HCT116 (cell line): ENCODE measurements around the gene PRELP. TPM values are rescaled to one million over a fixed set of nuclear protein-coding genes. Genes with fewer than 3 reads are reported as not detected.

Experiments
- ATAC-seq: fragments of 200-7000 bp; cut with Tn5 transposase; 2 replicates; pipeline ENCODE4 v1.9.1; 2020; ENCODE audit warnings: mild to moderate bottlenecking, moderate library complexity
- BruUV-seq: library from RNA; stranded (reverse); fragments of 400-500 nt; replicated peaks from 2 replicates; lab custom pipeline; 2021; lab: Mats Ljungman, UMichigan
- CTCF ChIA-PET: fragments of 300-600 bp; sonication (Branson Sonifier 250); formaldehyde crosslinking; loops from one replicate; lab custom pipeline; 2021; ENCODE audit warnings: antibody characterized with exemption; lab: Charles Lee
- POLR2A ChIA-PET: fragments of 300-600, 350-600 bp; sonication (Branson Sonifier 250); formaldehyde crosslinking; loops from one replicate; lab custom pipeline; 2021; ENCODE audit warnings: antibody characterized with exemption; lab: Charles Lee
- RAD21 ChIA-PET, 2 experiments: fragments of 300-600 bp; sonication (Branson Sonifier 250); formaldehyde crosslinking; loops; one replicate each; lab custom pipeline; 2023; ENCODE audit warnings: low total read pairs in 2 of 2; ENCODE audit not compliant: uncharacterized antibody in 2 of 2, unreplicated experiment in 2 of 2, low non-redundant PET in 1 of 2; lab: Charles Lee
- DNase-seq: peaks from one replicate; pipeline ENCODE4 v3.0.0-alpha.2; 2010; ENCODE audit warnings: low read depth, low spot score
- H2AFZ ChIP-seq: fragments of 200-600 bp; shearing (Covaris generic), sonication (generic); 2 replicates; pipeline ENCODE4 v1.6.1; 2017; ENCODE audit warnings: low read depth, mixed run types, mixed read lengths, antibody characterized with exemption, low read length; ENCODE audit not compliant: poor library complexity, severe bottlenecking
- H3K27ac ChIP-seq: 2 replicates; pipeline ENCODE4 v1.5.1; 2012; ENCODE audit warnings: low read depth, low read length
- H3K27me3 ChIP-seq: fragments of 200-600 bp; sonication (generic); 2 replicates; pipeline ENCODE4 v1.6.1; 2016; ENCODE audit warnings: mixed run types, low read length, mixed read lengths; ENCODE audit not compliant: insufficient read depth
- H3K36me3 ChIP-seq, 2 experiments: fragments of 200-500 bp in 1 of 2; fragments of 200-600 bp in 1 of 2; sonication (Bioruptor generic) in 1 of 2; sonication (generic) in 1 of 2; 2 replicates each; pipeline versions ENCODE4 v1.5.1 to v1.6.1; 2014 to 2016; ENCODE audit warnings: low read length in 2 of 2, inconsistent platforms in 1 of 2, mixed read lengths in 1 of 2, mixed run types in 1 of 2; ENCODE audit not compliant: insufficient read depth in 2 of 2, control insufficient read depth in 1 of 2
- H3K4me1 ChIP-seq, 2 experiments: fragments of 200-600 bp in 1 of 2; sonication (generic) in 1 of 2; 2 replicates each; pipeline versions ENCODE4 v1.5.1 to v1.6.1; 2012 to 2017; ENCODE audit warnings: low read length in 2 of 2, inconsistent platforms in 1 of 2, mild to moderate bottlenecking in 1 of 2, mixed read lengths in 1 of 2, mixed run types in 1 of 2, moderate library complexity in 1 of 2; ENCODE audit not compliant: insufficient read depth in 2 of 2, control insufficient read depth in 1 of 2
- H3K4me2 ChIP-seq: fragments of 200-600 bp; sonication (generic); 2 replicates; pipeline ENCODE4 v1.6.1; 2017; ENCODE audit warnings: mixed run types, low read length, mixed read lengths
- H3K4me3 ChIP-seq, 2 experiments: fragments of 200-600 bp in 1 of 2; sonication (generic) in 1 of 2; replicated peaks in 1 of 2; 2 replicates each; pipeline ENCODE4 v1.5.1; 2011 to 2016; ENCODE audit warnings: low read length in 2 of 2, control low read depth in 1 of 2, low read depth in 1 of 2, mild to moderate bottlenecking in 1 of 2, mixed read lengths in 1 of 2, mixed run types in 1 of 2
- H3K79me2 ChIP-seq: fragments of 200-600 bp; sonication (generic); 2 replicates; pipeline ENCODE4 v1.6.1; 2017; ENCODE audit warnings: mild to moderate bottlenecking, mixed run types, low read length, moderate library complexity, mixed read lengths; ENCODE audit not compliant: insufficient read depth
- H3K9ac ChIP-seq: fragments of 200-600 bp; sonication (generic); 2 replicates; pipeline ENCODE4 v1.6.1; 2016; ENCODE audit warnings: low read length, mixed read lengths
- H3K9me2 ChIP-seq: fragments of 200-600 bp; sonication (generic), shearing (Covaris generic); 2 replicates; pipeline ENCODE4 v1.6.1; 2017; ENCODE audit warnings: mixed run types, mild to moderate bottlenecking, moderate library complexity; ENCODE audit not compliant: insufficient read depth
- H3K9me3 ChIP-seq, 2 experiments: fragments of 200-500 bp in 1 of 2; fragments of 200-600 bp in 1 of 2; sonication (Bioruptor generic) in 1 of 2; sonication (generic) in 1 of 2; 2 replicates each; pipeline ENCODE4 v1.6.1; 2014 to 2017; ENCODE audit warnings: low read length in 2 of 2, mixed read lengths in 2 of 2, inconsistent platforms in 1 of 2, low read depth in 1 of 2, mild to moderate bottlenecking in 1 of 2, mixed run types in 1 of 2, moderate library complexity in 1 of 2; ENCODE audit not compliant: control insufficient read depth in 1 of 2, insufficient read depth in 1 of 2
- H4K20me1 ChIP-seq: fragments of 200-600 bp; sonication (generic), shearing (Covaris generic); 2 replicates; pipeline ENCODE4 v1.6.1; 2017; ENCODE audit warnings: mixed run types, mild to moderate bottlenecking, moderate library complexity; ENCODE audit not compliant: insufficient read depth
- CEBPB ChIP-seq: IDR thresholded peaks from 2 replicates; pipeline ENCODE4 v1.6.1; 2012; ENCODE audit warnings: low read depth
- CTCF ChIP-seq, 3 experiments: fragments of 200-600 bp in 1 of 3; sonication (generic) in 1 of 3; IDR thresholded peaks in 2 of 3; conservative IDR thresholded peaks in 1 of 3; 2 replicates each; pipeline ENCODE4 v1.5.1; 2012 to 2017; ENCODE audit warnings: low read depth in 2 of 3, low read length in 2 of 3, antibody characterized with exemption in 1 of 3, borderline replicate concordance in 1 of 3, control low read depth in 1 of 3, mild to moderate bottlenecking in 1 of 3, mixed read lengths in 1 of 3, mixed run types in 1 of 3, moderate library complexity in 1 of 3; ENCODE audit not compliant: insufficient read depth in 1 of 3
- EGR1 ChIP-seq: IDR thresholded peaks from 2 replicates; pipeline ENCODE4 v1.6.1; 2012; ENCODE audit warnings: low read depth
- EZH2 ChIP-seq: fragments of 200-600 bp; sonication (generic); IDR thresholded peaks from 2 replicates; pipeline ENCODE4 v1.6.1; 2017; ENCODE audit warnings: antibody characterized with exemption, mixed run types
- EZH2phosphoT487 ChIP-seq: fragments of 200-600 bp; IDR thresholded peaks from 2 replicates; pipeline ENCODE4 v1.6.1; 2018; ENCODE audit warnings: antibody characterized with exemption, borderline replicate concordance
- MAX ChIP-seq: IDR thresholded peaks from 2 replicates; pipeline ENCODE4 v1.6.1; 2012
- RAD21 ChIP-seq: IDR thresholded peaks from 2 replicates; pipeline ENCODE4 v1.6.1; 2012; ENCODE audit warnings: low read depth, mild to moderate bottlenecking
- REST ChIP-seq: IDR thresholded peaks from 2 replicates; pipeline ENCODE4 v1.6.1; 2012; ENCODE audit warnings: low read depth
- SIN3A ChIP-seq: IDR thresholded peaks from 2 replicates; pipeline ENCODE4 v1.6.1; 2012; ENCODE audit warnings: low read depth
- SP1 ChIP-seq: IDR thresholded peaks from 2 replicates; pipeline ENCODE4 v1.6.1; 2012; ENCODE audit warnings: low read depth
- SRF ChIP-seq: IDR thresholded peaks from 2 replicates; pipeline ENCODE4 v1.6.1; 2012; ENCODE audit warnings: low read depth
- YY1 ChIP-seq: IDR thresholded peaks from 2 replicates; pipeline ENCODE4 v1.6.1; 2011; ENCODE audit warnings: low read length, low read depth, moderate library complexity, mild to moderate bottlenecking; ENCODE audit not compliant: insufficient replicate concordance; ENCODE audit errors: extremely low read depth
- ZFX ChIP-seq: fragments of 450-650 bp; IDR thresholded peaks from 2 replicates; pipeline ENCODE4 v1.6.1; 2017
- intact Hi-C: fragments of 100-400 bp; cut with micrococcal nuclease; formaldehyde crosslinking; loops from 2 replicates; pipeline ENCODE4 v1.10.0; 2022
- total RNA-seq: library from RNA; stranded (reverse); gene quantifications from one replicate; pipeline ENCODE4 v1.2.1, GENCODE V29; 2021; ENCODE audit not compliant: unreplicated experiment
- TF ChIP-seq, protein P1 (sequence below): IDR thresholded peaks from 2 replicates; pipeline ENCODE4 v1.6.1; 2012

The PRELP gene
- total RNA-seq, 1 experiment from 2014 or later, result 0.10 TPM

- ChIA-PET POLR2A (no interaction called here), RAD21 (no interaction called here), CTCF (interaction anchor here (0.8 kb wide), 1 partner anchor 9 kb away, joined by 3 read pairs; no protein-coding TSS in a partner anchor)
- Histone ChIP-seq H3K27ac (no peak overlapping the region), H3K79me2 (no peaks in the 10 kb centered on the region), H3K9ac (no peak overlapping the region), H3K4me3 (no peak overlapping the region), H3K27me3 (peaks cover 19% of the 10 kb centered on the region), H4K20me1 (no peaks in the 10 kb centered on the region), H3K4me1 (peaks cover 13 to 19% of the 10 kb centered on the region in 2 experiments), H3K9me2 (no peaks in the 10 kb centered on the region), H2AFZ (no peak overlapping the region), H3K9me3 (no peaks in the 10 kb centered on the region), H3K4me2 (no peak overlapping the region), H3K36me3 (no peaks in the 10 kb centered on the region)
- DNase-seq, result no peak
- BruUV-seq, result no TSS peak
- no peak for ATAC-seq
- TF ChIP-seq CEBPB, result no peak
- no peak for TF ChIP-seq RAD21
- no peak for TF ChIP-seq MAX
- TF ChIP-seq SIN3A, result no peak
- TF ChIP-seq ZFX, result no peak
- no peak for TF ChIP-seq EZH2phosphoT487
- no peak for TF ChIP-seq SP1
- TF ChIP-seq SRF, result no peak
- TF ChIP-seq, protein P1, sequence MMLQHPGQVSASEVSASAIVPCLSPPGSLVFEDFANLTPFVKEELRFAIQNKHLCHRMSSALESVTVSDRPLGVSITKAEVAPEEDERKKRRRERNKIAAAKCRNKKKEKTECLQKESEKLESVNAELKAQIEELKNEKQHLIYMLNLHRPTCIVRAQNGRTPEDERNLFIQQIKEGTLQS, result no peak
- no peak for TF ChIP-seq REST
- TF ChIP-seq EZH2, result no peak
- TF ChIP-seq CTCF (IDR thresholded peaks at IDR 0.05 in 2 of 3, conservative IDR thresholded peaks at IDR 0.05 in 1 of 3; ENCODE audit: borderline replicate concordance in 1 of 3, insufficient read depth in 1 of 3, low read depth in 2 of 3, low read length in 2 of 3), result no peak
- no peak for TF ChIP-seq YY1
- TF ChIP-seq EGR1, result no peak
- intact Hi-C loops, result no loop called here
Measured at GRCh38 chr1:203478986-203479385, 3.4 kb downstream of the PRELP start.
